HG03442 (cell line): Measurements from ENCODE around the gene HMGCL.

Experiments
- ATAC-seq: cut with Tn5 transposase; IDR thresholded peaks from one replicate; pipeline ENCODE4 v1.9.1; 2021; ENCODE audit warnings: mild to moderate bottlenecking, moderate library complexity; ENCODE audit not compliant: unreplicated experiment

Gene HMGCL

DNA sequence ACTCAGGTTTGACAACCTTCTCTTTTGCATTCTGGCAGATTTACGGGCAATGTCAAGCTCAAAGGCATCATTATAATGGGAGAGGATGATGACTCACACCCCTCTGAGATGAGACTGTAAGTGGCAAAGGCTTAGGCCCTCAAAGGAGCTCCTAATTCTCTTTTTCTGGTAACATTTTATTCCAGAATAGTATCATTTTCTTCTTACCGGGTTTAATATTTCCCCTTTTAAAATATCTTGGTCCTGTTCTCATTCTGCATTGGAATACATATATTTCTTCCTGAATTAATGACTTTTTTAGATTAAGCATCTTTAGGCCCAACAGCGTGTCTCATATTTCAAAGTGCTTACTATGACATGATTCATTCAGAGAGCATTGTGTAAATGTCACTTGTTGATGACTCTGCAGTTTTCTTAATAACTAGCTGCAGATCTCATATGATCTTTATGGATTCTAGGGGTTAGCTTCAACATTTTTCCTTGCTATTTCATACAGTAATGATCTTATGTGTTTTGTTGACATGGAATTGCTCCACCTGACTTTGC, 45.3 kb downstream of the HMGCL start:
- ATAC-seq = no peak

DNA sequence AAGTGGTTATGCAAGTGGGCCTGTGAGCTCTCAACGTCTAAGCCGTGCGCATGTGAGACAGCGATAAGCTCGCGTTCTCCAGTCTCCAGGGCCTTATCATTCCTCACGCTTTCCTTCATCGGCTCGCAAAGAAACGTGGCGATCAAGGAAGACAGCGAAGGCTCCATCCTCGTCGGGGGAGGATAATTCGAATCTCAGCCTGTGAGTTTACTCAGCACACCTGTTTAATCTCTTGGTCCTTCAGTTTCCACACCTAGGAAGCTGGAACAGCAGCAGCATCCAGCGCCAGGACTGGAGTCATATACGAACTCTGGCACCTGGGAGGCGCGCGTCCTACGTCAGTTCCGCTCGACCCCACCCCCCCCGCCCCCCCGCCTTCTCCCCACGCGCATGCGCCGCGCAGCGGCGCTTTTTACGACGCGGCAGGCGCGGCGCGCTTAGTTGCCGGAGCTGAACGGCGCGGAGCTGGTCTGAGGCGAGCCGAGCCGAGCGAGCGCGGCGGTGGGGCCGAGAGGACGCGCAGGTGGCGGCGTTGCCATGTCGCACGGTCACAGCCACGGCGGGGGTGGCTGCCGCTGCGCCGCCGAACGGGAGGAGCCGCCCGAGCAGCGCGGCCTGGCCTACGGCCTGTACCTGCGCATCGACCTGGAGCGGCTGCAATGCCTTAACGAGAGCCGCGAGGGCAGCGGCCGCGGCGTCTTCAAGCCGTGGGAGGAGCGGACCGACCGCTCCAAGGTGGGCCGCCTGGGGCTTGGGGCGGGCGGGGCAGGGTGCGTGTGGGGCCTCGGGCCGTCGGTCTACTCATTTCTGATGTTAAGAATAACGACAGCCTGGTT, 47.0 kb downstream of the HMGCL start, which contains the start of gene PITHD1:
Gene PITHD1, plus strand, starts transcription at position 440 of the 836 bp plus-strand sequence. Its CDS starts 98 bp downstream, at position 538.
- ATAC-seq = peak; percentile 76

DNA sequence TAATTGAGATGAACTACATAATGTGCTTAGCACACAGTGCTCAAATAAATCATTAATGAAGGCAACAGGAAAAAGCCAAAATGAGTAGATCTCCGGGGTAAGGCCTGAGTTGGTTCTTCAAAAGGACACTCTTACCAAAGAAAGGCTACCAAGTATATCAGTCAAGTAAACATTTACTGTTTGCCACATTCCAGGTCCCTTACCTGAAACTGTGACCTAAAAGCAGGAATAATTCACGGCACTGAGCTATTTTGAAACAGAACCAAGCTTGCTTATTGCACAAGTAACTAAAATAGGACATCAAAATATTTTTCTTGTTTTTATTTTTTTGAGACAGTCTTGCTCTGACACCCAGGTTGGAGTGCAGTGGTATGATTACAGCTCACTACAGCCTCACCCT, 49.0 kb downstream of the HMGCL start:
- no peak for ATAC-seq

DNA sequence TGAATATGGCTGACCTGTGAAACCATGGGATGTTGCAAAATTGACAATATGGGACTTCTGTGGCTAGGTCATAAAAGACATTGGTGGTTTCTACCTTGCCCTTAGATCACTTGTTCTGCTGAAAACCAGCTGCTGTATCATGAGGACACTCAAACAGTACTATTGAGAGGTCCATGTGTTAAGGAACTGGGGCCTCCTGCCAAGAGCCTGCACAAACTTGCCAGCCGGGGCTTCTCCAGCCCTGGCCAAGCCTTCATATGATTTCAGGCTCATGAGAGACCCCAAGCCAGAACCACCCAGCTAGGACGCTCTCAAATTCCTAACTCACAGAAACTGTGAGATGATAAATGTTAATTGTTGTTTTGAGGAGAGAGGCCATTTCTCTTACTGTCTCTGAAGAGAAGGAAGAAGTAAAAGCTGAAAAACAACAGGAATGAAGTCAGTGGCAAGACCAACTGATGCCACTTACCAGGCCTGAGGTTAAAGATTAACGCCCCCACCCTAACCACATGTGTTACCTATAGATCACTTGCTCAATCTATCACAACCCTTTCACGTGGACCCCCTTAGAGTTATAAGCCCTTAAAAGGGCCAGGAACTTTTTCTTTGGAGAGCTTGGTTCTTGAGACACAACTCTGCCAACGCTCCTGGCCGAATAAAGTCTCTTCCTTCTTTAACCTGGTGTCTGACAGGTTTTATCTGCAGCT, 50.9 kb downstream of the HMGCL start:
- no peak for ATAC-seq

DNA sequence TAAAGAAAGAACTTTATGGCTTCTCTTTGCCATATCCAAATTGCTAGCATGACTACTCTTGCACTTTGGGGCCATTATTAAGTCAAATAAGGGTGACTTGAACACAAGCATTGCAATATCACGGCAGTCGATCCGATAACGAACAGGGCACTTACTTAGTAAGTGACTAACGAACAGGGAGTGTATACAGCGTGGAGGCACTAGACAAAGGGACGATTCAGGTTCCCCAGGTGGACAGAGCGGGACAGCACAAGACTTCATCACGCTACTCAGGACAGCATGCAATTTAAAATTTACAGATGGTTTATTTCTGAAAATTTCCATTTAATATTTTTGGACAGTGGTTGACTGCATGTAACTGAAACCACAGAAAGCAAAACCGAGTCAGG, 52.4 kb downstream of the HMGCL start:
- no peak for ATAC-seq

DNA sequence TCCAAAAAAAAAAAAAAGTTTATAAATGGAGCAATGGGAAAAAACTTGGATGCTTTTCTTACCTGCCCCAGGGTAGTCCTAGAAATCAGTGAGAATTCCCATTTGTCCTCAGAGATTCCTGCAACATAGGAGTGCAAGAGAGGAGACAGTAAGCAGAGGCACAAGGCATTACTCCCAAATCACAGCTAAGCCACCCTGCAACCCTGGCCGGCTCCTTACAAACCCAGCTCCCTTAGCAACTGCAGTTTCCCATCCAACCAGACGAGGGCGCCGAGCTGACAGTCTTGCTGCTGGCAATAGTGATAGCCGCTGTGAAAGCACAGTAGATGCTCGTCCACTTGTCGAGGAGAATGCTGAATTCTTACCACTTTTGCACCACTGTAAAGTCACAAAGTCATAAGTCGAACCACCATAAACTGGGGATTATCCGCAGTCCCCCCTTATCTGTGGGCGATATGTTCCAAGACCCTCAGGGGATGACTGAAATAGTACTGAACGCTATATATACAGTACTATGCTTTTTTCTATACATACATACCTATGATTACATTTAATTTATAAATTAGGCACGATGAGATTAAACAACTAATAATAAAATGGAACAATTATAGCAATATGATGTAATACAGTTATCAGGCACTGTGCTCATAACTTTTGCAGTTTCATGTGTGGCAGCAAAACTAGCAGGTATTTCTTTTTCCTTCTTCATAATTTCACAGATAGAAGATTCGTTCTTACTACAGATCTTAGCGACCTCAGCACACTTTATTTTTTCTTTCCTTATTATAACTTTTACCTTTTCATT, 53.0 kb downstream of the HMGCL start:
- no peak for ATAC-seq

DNA sequence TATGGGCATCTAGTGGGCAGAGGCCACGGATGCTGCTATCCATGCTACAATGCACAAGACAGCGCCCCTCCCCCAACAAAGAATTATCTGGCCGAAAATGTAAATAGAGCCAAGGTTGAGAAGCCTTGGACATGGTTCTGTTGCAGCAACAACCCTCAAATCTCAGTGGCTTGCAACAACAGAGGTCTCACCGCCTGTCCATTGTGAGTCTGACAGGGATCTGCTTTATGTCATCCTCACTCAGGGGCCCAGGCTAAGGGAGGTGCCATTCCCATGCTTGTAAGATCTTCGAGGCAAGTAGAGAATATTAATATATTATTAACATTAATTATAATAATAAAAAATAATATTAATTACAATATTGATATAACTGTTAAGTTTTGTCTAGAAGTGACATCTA, 56.5 kb downstream of the HMGCL start:
- ATAC-seq = no peak

DNA sequence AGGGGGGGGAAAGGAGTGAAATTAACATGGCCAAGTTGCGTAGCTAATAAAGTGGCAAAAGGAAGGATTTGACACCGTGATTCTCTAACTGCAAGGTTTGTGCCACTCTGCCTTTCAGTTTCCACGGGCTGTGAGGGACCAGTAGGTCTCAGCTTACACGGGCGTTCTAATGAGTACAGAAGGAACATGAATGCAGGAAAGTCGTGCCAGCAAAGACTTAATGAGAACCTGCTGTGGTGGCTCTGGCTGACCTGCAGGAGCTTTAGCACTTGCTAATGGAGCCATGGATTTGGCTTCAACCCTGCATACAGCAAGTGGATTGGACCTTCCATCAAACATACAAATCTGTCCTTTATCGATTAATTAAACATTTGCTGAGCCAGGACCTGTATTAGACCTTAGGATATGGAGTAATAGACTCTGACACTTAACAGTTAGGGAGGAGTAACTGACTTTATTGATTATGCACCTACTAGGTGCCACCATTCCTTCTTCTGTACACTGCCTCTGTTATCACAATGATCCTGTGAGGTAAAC, 62.1 kb downstream of the HMGCL start:
- no peak for ATAC-seq

DNA sequence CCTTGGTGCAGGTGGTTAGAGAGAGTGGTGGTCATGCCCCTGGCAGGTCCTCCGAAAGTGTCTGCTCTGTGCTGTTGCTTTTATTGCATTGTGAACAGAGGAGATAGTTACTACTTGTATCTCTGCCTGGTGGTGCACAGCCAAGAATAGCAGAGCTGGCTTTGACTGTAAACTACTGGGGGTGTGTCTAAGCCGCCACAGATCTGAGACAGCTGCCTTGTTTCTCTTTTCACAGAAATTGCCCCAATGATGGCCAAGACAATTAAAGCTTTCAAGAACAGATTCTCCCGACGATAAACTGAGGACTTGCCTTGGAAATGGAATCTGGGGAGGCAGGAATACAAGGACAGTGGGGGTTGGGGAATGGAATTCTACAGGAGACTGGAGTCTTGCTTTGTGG, 66.0 kb downstream of the HMGCL start:
- ATAC-seq = no peak

DNA sequence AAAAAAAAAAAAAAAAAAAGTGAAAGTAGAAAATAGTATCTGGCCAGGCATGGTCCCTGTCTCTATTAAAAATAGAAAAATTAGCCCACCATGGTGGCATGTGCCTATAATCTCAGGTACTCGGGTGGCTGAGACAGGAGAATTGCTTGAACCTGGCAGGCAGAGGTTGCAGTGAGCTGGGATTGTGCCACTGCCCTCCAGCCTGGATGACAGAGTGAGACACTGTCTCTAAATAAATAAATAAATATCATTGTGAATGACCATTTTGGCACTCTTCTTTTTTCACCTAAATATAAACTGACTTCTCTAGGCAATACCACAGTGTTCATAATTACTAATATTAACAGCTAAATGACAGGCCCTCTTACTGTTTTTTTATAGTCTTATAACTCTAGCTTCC, 67.4 kb downstream of the HMGCL start:
- ATAC-seq = no peak

DNA sequence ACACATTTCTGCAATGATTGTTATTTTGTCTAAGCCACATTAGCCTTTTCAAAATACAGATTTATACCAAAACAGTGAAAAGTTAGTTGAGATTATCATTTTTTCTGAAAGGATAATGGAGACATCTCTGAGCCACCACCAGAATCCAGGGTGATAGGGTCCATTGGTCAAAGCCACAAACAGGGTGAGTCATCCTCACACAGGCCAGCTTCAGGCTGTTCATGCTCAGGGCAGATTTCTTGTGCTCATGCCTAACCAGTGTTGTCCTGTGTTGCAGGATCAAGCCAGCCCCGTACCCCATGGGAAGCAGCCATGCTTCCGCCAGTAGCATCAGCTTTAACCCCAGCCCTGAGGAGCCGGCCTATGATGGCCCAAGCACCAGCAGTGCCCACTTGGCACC, 68.6 kb downstream of the HMGCL start:
- no peak for ATAC-seq

DNA sequence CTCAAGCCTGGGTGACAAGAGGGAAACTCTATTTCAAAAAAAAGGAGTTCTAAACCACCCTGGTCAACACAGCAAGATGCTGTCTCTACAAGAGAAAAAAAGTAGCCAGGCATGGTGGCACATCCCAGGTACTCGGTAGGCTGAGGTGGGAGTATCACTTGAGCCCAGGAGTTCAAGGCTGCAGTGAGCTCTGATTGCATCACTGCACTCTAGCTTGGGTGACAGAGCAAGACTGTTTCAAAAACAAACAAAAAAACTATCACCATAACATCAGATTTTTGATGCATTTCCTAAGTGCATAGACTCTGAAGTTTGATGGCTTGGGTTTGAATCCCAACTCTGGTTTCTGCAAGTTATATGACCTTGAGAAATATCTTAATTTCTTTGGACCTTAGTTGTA, 72.3 kb downstream of the HMGCL start:
- ATAC-seq = no peak
